ENCODE results near the gene KIAA0319L. TPM values are rescaled to one million over a fixed set of nuclear protein-coding genes. Genes with fewer than 3 reads are reported as not detected.
A peak's percentile ranks its signal among the peaks of the same experiment; 100 is the strongest.

Gene KIAA0319L
- total RNA-seq, 1 donor from 2014 or later: 48.6 TPM

GRCh38 chr1:35509558-35509957 lies 47.6 kb downstream of the KIAA0319L start:
- H3K27ac Mint-ChIP-seq: no peak overlapping the region
- DNase-seq (ENCODE audit: extremely low spot score, unreplicated experiment): no peak
- H3K27me3 Mint-ChIP-seq: no peaks in the 10 kb centered on the region
- H3K4me3 Mint-ChIP-seq: no peak overlapping the region
- no peak for TF ChIP-seq CTCF (conservative IDR thresholded peaks at IDR 0.05)
- no peaks in the 10 kb centered on the region for H3K9me3 Mint-ChIP-seq
- peaks cover 16% of the 10 kb centered on the region for H3K36me3 Mint-ChIP-seq
- H3K4me1 Mint-ChIP-seq (ENCODE audit: unreplicated experiment): peaks cover 15% of the 10 kb centered on the region

GRCh38 chr1:35507947-35508346 lies 49.3 kb downstream of the KIAA0319L start:
- Mint-ChIP-seq H3K4me3 (no peak overlapping the region), H3K36me3 (peaks cover 22% of the 10 kb centered on the region), H3K4me1 (ENCODE audit: unreplicated experiment) (peaks cover 15% of the 10 kb centered on the region), H3K27ac (no peak overlapping the region), H3K9me3 (no peaks in the 10 kb centered on the region), H3K27me3 (no peaks in the 10 kb centered on the region)
- no peak for DNase-seq (ENCODE audit: extremely low spot score, unreplicated experiment)
- TF ChIP-seq CTCF (conservative IDR thresholded peaks at IDR 0.05): no peak

- Mint-ChIP-seq H3K36me3 (peaks cover 29% of the 10 kb centered on the region), H3K27me3 (no peaks in the 10 kb centered on the region), H3K27ac (no peak overlapping the region), H3K4me1 (ENCODE audit: unreplicated experiment) (peaks cover 15% of the 10 kb centered on the region), H3K4me3 (no peak overlapping the region), H3K9me3 (peaks cover 6% of the 10 kb centered on the region)
- no peak for TF ChIP-seq CTCF (conservative IDR thresholded peaks at IDR 0.05)
- DNase-seq (ENCODE audit: extremely low spot score, unreplicated experiment): no peak
These were observed 50.0 kb downstream of the KIAA0319L start for GRCh38 chr1:35506960-35507912.

- no peak overlapping the region for H3K4me3 Mint-ChIP-seq
- H3K27ac Mint-ChIP-seq: peak overlapping the region; percentile 22
- TF ChIP-seq CTCF (conservative IDR thresholded peaks at IDR 0.05): no peak
- H3K4me1 Mint-ChIP-seq (ENCODE audit: unreplicated experiment): peaks cover 15% of the 10 kb centered on the region
- H3K36me3 Mint-ChIP-seq: peaks cover 30% of the 10 kb centered on the region
- no peaks in the 10 kb centered on the region for H3K27me3 Mint-ChIP-seq
- peaks cover 6% of the 10 kb centered on the region for H3K9me3 Mint-ChIP-seq
- no peak for DNase-seq (ENCODE audit: extremely low spot score, unreplicated experiment)
These were observed 51.0 kb downstream of the KIAA0319L start for GRCh38 chr1:35505911-35506798.

GRCh38 chr1:35502242-35502641 lies 55.0 kb downstream of the KIAA0319L start:
- H3K27me3 Mint-ChIP-seq: no peaks in the 10 kb centered on the region
- DNase-seq (ENCODE audit: extremely low spot score, unreplicated experiment): no peak
- H3K9me3 Mint-ChIP-seq: peaks cover 6% of the 10 kb centered on the region
- H3K4me3 Mint-ChIP-seq: no peak overlapping the region
- peaks cover 7% of the 10 kb centered on the region for H3K4me1 Mint-ChIP-seq (ENCODE audit: unreplicated experiment)
- TF ChIP-seq CTCF (conservative IDR thresholded peaks at IDR 0.05): no peak
- no peak overlapping the region for H3K27ac Mint-ChIP-seq
- H3K36me3 Mint-ChIP-seq: peaks cover 30% of the 10 kb centered on the region
